HEK293 (cell line): ENCODE data around the gene POLD4.

Source experiments
- ZBTB11 ChIP-seq: fragments of 450-650 bp; formaldehyde crosslinking; conservative IDR thresholded peaks from 2 replicates; pipeline ENCODE4 v1.5.1; 2016; ENCODE audit warnings: low read depth, missing biosample characterization, missing genetic modification characterization
- ZBTB49 ChIP-seq: fragments of 450-650 bp; formaldehyde crosslinking; IDR thresholded peaks from 2 replicates; pipeline ENCODE4 v1.5.1; 2016; ENCODE audit warnings: missing biosample characterization, missing genetic modification characterization, low read depth
- ZNF341 ChIP-seq: fragments of 450-650 bp; formaldehyde crosslinking; IDR thresholded peaks from 2 replicates; pipeline ENCODE4; 2016; ENCODE audit warnings: low read depth, missing biosample characterization, missing genetic modification characterization
- ZSCAN30 ChIP-seq: fragments of 450-650 bp; IDR thresholded peaks from 2 replicates; pipeline ENCODE4 v1.5.1; 2018; ENCODE audit warnings: missing biosample characterization, mild to moderate bottlenecking, missing genetic modification characterization, moderate library complexity
- TF ChIP-seq, protein P1 (sequence below): fragments of 450-650 bp; formaldehyde crosslinking; IDR thresholded peaks from 2 replicates; pipeline ENCODE4 v1.5.1; 2016; ENCODE audit warnings: missing biosample characterization, missing genetic modification characterization
- TF ChIP-seq, protein P2 (sequence below): fragments of 450-650 bp; formaldehyde crosslinking; IDR thresholded peaks from 2 replicates; pipeline ENCODE4 v1.5.1; 2016; ENCODE audit warnings: missing biosample characterization, missing genetic modification characterization, borderline replicate concordance
- TF ChIP-seq, protein P3 (sequence below): fragments of 450-650 bp; formaldehyde crosslinking; IDR thresholded peaks from 2 replicates; pipeline ENCODE4 v1.5.1; 2016; ENCODE audit warnings: missing biosample characterization, missing genetic modification characterization

The POLD4 gene

DNA sequence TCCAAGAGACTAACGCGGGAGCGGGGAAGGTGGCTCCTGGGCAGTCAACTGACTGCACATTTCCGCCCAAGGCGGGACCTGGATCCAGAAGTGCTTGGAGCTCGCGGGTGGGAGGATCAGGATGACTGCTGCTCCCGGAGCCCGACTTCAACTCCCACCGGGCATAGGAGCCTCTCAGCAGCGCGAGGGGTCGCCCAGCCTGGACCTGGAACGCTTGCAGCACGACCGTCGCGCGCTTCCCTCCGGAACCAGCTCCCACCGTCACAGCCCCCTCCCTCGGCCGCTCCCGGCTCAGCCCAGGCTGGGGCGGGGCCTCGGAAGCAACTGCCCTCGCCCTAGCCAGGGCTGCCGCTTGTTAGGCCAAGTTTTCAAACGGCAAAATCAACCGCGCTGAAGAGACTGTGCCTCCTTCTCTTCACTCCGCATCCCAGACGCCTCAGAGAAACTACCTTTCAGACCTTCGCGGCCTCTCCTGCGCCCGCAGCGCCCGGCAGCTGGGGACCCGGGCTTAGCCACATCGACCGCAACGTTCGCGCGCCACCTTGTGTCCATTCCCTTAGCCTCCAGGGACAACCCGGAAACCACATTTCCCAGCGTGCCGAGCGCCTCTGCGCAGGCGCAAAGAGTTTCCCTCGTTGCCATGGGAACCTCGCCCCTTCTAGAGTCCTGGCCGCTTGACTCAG is 36.0 kb downstream of the POLD4 start (continued):
- TF ChIP-seq ZBTB49 (tag by site-specific recombination) (no peak), ZSCAN30 (peak; percentile 90), ZBTB11 (tag by site-specific recombination) (peak; percentile 90), ZNF341 (tag by site-specific recombination) (peak; percentile 82)
- TF ChIP-seq, protein P1, sequence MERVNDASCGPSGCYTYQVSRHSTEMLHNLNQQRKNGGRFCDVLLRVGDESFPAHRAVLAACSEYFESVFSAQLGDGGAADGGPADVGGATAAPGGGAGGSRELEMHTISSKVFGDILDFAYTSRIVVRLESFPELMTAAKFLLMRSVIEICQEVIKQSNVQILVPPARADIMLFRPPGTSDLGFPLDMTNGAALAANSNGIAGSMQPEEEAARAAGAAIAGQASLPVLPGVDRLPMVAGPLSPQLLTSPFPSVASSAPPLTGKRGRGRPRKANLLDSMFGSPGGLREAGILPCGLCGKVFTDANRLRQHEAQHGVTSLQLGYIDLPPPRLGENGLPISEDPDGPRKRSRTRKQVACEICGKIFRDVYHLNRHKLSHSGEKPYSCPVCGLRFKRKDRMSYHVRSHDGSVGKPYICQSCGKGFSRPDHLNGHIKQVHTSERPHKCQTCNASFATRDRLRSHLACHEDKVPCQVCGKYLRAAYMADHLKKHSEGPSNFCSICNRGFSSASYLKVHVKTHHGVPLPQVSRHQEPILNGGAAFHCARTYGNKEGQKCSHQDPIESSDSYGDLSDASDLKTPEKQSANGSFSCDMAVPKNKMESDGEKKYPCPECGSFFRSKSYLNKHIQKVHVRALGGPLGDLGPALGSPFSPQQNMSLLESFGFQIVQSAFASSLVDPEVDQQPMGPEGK: peak; percentile 63
- TF ChIP-seq, protein P2, sequence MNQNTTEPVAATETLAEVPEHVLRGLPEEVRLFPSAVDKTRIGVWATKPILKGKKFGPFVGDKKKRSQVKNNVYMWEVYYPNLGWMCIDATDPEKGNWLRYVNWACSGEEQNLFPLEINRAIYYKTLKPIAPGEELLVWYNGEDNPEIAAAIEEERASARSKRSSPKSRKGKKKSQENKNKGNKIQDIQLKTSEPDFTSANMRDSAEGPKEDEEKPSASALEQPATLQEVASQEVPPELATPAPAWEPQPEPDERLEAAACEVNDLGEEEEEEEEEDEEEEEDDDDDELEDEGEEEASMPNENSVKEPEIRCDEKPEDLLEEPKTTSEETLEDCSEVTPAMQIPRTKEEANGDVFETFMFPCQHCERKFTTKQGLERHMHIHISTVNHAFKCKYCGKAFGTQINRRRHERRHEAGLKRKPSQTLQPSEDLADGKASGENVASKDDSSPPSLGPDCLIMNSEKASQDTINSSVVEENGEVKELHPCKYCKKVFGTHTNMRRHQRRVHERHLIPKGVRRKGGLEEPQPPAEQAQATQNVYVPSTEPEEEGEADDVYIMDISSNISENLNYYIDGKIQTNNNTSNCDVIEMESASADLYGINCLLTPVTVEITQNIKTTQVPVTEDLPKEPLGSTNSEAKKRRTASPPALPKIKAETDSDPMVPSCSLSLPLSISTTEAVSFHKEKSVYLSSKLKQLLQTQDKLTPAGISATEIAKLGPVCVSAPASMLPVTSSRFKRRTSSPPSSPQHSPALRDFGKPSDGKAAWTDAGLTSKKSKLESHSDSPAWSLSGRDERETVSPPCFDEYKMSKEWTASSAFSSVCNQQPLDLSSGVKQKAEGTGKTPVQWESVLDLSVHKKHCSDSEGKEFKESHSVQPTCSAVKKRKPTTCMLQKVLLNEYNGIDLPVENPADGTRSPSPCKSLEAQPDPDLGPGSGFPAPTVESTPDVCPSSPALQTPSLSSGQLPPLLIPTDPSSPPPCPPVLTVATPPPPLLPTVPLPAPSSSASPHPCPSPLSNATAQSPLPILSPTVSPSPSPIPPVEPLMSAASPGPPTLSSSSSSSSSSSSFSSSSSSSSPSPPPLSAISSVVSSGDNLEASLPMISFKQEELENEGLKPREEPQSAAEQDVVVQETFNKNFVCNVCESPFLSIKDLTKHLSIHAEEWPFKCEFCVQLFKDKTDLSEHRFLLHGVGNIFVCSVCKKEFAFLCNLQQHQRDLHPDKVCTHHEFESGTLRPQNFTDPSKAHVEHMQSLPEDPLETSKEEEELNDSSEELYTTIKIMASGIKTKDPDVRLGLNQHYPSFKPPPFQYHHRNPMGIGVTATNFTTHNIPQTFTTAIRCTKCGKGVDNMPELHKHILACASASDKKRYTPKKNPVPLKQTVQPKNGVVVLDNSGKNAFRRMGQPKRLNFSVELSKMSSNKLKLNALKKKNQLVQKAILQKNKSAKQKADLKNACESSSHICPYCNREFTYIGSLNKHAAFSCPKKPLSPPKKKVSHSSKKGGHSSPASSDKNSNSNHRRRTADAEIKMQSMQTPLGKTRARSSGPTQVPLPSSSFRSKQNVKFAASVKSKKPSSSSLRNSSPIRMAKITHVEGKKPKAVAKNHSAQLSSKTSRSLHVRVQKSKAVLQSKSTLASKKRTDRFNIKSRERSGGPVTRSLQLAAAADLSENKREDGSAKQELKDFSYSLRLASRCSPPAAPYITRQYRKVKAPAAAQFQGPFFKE (tag by site-specific recombination): no peak
- TF ChIP-seq, protein P3, sequence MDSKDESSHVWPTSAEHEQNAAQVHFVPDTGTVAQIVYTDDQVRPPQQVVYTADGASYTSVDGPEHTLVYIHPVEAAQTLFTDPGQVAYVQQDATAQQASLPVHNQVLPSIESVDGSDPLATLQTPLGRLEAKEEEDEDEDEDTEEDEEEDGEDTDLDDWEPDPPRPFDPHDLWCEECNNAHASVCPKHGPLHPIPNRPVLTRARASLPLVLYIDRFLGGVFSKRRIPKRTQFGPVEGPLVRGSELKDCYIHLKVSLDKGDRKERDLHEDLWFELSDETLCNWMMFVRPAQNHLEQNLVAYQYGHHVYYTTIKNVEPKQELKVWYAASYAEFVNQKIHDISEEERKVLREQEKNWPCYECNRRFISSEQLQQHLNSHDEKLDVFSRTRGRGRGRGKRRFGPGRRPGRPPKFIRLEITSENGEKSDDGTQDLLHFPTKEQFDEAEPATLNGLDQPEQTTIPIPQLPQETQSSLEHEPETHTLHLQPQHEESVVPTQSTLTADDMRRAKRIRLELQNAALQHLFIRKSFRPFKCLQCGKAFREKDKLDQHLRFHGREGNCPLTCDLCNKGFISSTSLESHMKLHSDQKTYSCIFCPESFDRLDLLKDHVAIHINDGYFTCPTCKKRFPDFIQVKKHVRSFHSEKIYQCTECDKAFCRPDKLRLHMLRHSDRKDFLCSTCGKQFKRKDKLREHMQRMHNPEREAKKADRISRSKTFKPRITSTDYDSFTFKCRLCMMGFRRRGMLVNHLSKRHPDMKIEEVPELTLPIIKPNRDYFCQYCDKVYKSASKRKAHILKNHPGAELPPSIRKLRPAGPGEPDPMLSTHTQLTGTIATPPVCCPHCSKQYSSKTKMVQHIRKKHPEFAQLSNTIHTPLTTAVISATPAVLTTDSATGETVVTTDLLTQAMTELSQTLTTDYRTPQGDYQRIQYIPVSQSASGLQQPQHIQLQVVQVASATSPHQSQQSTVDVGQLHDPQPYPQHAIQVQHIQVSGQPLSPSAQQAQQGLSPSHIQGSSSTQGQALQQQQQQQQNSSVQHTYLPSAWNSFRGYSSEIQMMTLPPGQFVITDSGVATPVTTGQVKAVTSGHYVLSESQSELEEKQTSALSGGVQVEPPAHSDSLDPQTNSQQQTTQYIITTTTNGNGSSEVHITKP (tag by site-specific recombination): peak; percentile 81
- TF ChIP-seq, all 188 proteins: peak for 43
